ENCODE measurements around the gene WFDC11.
"Not testable (repeated sequence)": the region's sequence is repeated elsewhere in the genome, so short reads cannot be mapped to it uniquely, and the experiment has no call there.

WFDC11 gene

GRCh38 chr20:45646875-45647274, 23.2 kb downstream of the WFDC11 start:
- TF ChIP-seq POLR2A (IDR thresholded peaks at IDR 0.05; ENCODE audit: extremely low read depth, insufficient read length) (no peak), MAX (IDR thresholded peaks at IDR 0.05; ENCODE audit: low read depth, low read length) (no peak), CTCF (IDR thresholded peaks at IDR 0.05; ENCODE audit: low read depth, low read length) (no peak), MYC (IDR thresholded peaks at IDR 0.05; ENCODE audit: low read depth, low read length) (no peak)
- DNase-seq (ENCODE audit: low read depth), result no peak
- no peak overlapping the region for H3K4me3 ChIP-seq (ENCODE audit: low read depth, low read length)

GRCh38 chr20:45645869-45646268, 24.2 kb downstream of the WFDC11 start:
- not testable (repeated sequence) for H3K4me3 ChIP-seq (ENCODE audit: low read depth, low read length); DNase-seq (ENCODE audit: low read depth)

- H3K4me3 ChIP-seq (ENCODE audit: low read depth, low read length); DNase-seq (ENCODE audit: low read depth): not testable (repeated sequence)
Measured at GRCh38 chr20:45641076-45641475, 29.0 kb downstream of the WFDC11 start.

- no peak for TF ChIP-seq CTCF (IDR thresholded peaks at IDR 0.05; ENCODE audit: low read depth, low read length)
- TF ChIP-seq MAX (IDR thresholded peaks at IDR 0.05; ENCODE audit: low read depth, low read length), result no peak
- no peak for TF ChIP-seq MYC (IDR thresholded peaks at IDR 0.05; ENCODE audit: low read depth, low read length)
- TF ChIP-seq POLR2A (IDR thresholded peaks at IDR 0.05; ENCODE audit: extremely low read depth, insufficient read length), result no peak
- no peak overlapping the region for H3K4me3 ChIP-seq (ENCODE audit: low read depth, low read length)
- DNase-seq (ENCODE audit: low read depth), result no peak
Measured at GRCh38 chr20:45639687-45640086, 30.4 kb downstream of the WFDC11 start.

GRCh38 chr20:45636513-45636912, 33.5 kb downstream of the WFDC11 start:
- H3K4me3 ChIP-seq (ENCODE audit: low read depth, low read length), result no peak overlapping the region
- DNase-seq (ENCODE audit: low read depth), result no peak
- TF ChIP-seq CTCF (IDR thresholded peaks at IDR 0.05; ENCODE audit: low read depth, low read length), result no peak
- no peak for TF ChIP-seq MYC (IDR thresholded peaks at IDR 0.05; ENCODE audit: low read depth, low read length)
- TF ChIP-seq MAX (IDR thresholded peaks at IDR 0.05; ENCODE audit: low read depth, low read length), result no peak
- TF ChIP-seq POLR2A (IDR thresholded peaks at IDR 0.05; ENCODE audit: extremely low read depth, insufficient read length), result no peak

- DNase-seq (ENCODE audit: low read depth), result no peak
- TF ChIP-seq MAX (IDR thresholded peaks at IDR 0.05; ENCODE audit: low read depth, low read length) (no peak), CTCF (IDR thresholded peaks at IDR 0.05; ENCODE audit: low read depth, low read length) (no peak), MYC (IDR thresholded peaks at IDR 0.05; ENCODE audit: low read depth, low read length) (no peak), POLR2A (IDR thresholded peaks at IDR 0.05; ENCODE audit: extremely low read depth, insufficient read length) (no peak)
- H3K4me3 ChIP-seq (ENCODE audit: low read depth, low read length), result no peak within 1 kb of the TSS
Measured at GRCh38 chr20:45631184-45631583, 38.9 kb downstream of the WFDC11 start, which contains the start of gene WFDC9. Gene WFDC9 (minus strand): TSS chr20:45631284. CDS start chr20:45610181, 21,103 bp downstream.

- no peak overlapping the region for H3K4me3 ChIP-seq (ENCODE audit: low read depth, low read length)
- no peak for TF ChIP-seq CTCF (IDR thresholded peaks at IDR 0.05; ENCODE audit: low read depth, low read length)
- TF ChIP-seq POLR2A (IDR thresholded peaks at IDR 0.05; ENCODE audit: extremely low read depth, insufficient read length), result no peak
- TF ChIP-seq MAX (IDR thresholded peaks at IDR 0.05; ENCODE audit: low read depth, low read length), result no peak
- no peak for TF ChIP-seq MYC (IDR thresholded peaks at IDR 0.05; ENCODE audit: low read depth, low read length)
Measured at GRCh38 chr20:45630371-45630770, 39.7 kb downstream of the WFDC11 start.

More at GRCh38 chr20:45630371-45630770, 39.7 kb downstream of the WFDC11 start:
- DNase-seq (ENCODE audit: low read depth), result no peak

Measured in NB4 (cell line).